Bronchial epithelial cell (primary cell): ENCODE measurements around the gene NALCN. TPM values are rescaled to one million over a fixed set of nuclear protein-coding genes. Genes with fewer than 3 reads are reported as not detected.

Source experiments
- DNase-seq: peaks from one replicate; pipeline ENCODE4 v3.0.0-alpha.2; 2010; ENCODE audit warnings: low read depth
- FAIRE-seq: peaks from 2 replicates; lab custom pipeline; 2011; peaks lifted over from hg19 to GRCh38; lab: Jason Lieb, UNC
- H3K27me3 ChIP-seq: 2 replicates; pipeline ENCODE4 v1.5.1; 2011; ENCODE audit warnings: low read length; ENCODE audit not compliant: control insufficient read depth, insufficient read depth
- H3K36me3 ChIP-seq: 2 replicates; pipeline ENCODE4 v1.5.1; 2011; ENCODE audit warnings: low read length; ENCODE audit not compliant: control insufficient read depth, insufficient read depth
- H3K4me3 ChIP-seq: 2 replicates; pipeline ENCODE4 v1.5.1; 2011; ENCODE audit warnings: mild to moderate bottlenecking, low read depth, low read length, control low read depth
- CTCF ChIP-seq: IDR thresholded peaks from 2 replicates; pipeline ENCODE4 v1.5.1; 2011; ENCODE audit warnings: mild to moderate bottlenecking, moderate library complexity, low read length, control low read depth, inconsistent platforms; ENCODE audit not compliant: insufficient read depth, severe bottlenecking
- total RNA-seq: library from RNA; depleted of rRNA; stranded (reverse); fragments of >200 nt; gene quantifications from 2 replicates; pipeline ENCODE4 v1.2.1, GENCODE V29; 2014

Gene NALCN
- total RNA-seq, 1 donor from 2014 or later: 0.26 TPM

- DNase-seq: no peak
- no peak overlapping the region for H3K4me3 ChIP-seq
- H3K27me3 ChIP-seq: no peaks in the 10 kb centered on the region
- no peaks in the 10 kb centered on the region for H3K36me3 ChIP-seq
- no peak for TF ChIP-seq CTCF
- no peak for FAIRE-seq
Observed at GRCh38 chr13:101272886-101273285, 143.4 kb downstream of the NALCN start.

- DNase-seq (no peak), FAIRE-seq (peak; percentile 99)
- no peak for TF ChIP-seq CTCF
- Histone ChIP-seq H3K36me3 (no peaks in the 10 kb centered on the region), H3K27me3 (no peaks in the 10 kb centered on the region), H3K4me3 (no peak overlapping the region)
Observed at GRCh38 chr13:101271681-101272245, 144.5 kb downstream of the NALCN start.

- H3K27me3 ChIP-seq: no peaks in the 10 kb centered on the region
- TF ChIP-seq CTCF: no peak
- no peaks in the 10 kb centered on the region for H3K36me3 ChIP-seq
- H3K4me3 ChIP-seq: no peak overlapping the region
- DNase-seq (peak; percentile 27), FAIRE-seq (no peak)
Observed at GRCh38 chr13:101267656-101268055, 148.7 kb downstream of the NALCN start.

- FAIRE-seq (no peak), DNase-seq (no peak)
- H3K4me3 ChIP-seq: no peak overlapping the region
- no peak for TF ChIP-seq CTCF
- no peaks in the 10 kb centered on the region for H3K27me3 ChIP-seq
- H3K36me3 ChIP-seq: no peaks in the 10 kb centered on the region
Observed at GRCh38 chr13:101265934-101266333, 150.4 kb downstream of the NALCN start.

GRCh38 chr13:101264931-101265330 is 151.4 kb downstream of the NALCN start:
- FAIRE-seq (no peak), DNase-seq (no peak)
- Histone ChIP-seq H3K36me3 (no peaks in the 10 kb centered on the region), H3K4me3 (no peak overlapping the region), H3K27me3 (no peaks in the 10 kb centered on the region)
- no peak for TF ChIP-seq CTCF

GRCh38 chr13:101262306-101262705 is 154.0 kb downstream of the NALCN start:
- Histone ChIP-seq H3K36me3 (no peaks in the 10 kb centered on the region), H3K4me3 (no peak overlapping the region), H3K27me3 (no peaks in the 10 kb centered on the region)
- FAIRE-seq: no peak
- no peak for DNase-seq
- TF ChIP-seq CTCF: no peak
